ENCODE results near the gene DMRT1.

Gene DMRT1

DNA sequence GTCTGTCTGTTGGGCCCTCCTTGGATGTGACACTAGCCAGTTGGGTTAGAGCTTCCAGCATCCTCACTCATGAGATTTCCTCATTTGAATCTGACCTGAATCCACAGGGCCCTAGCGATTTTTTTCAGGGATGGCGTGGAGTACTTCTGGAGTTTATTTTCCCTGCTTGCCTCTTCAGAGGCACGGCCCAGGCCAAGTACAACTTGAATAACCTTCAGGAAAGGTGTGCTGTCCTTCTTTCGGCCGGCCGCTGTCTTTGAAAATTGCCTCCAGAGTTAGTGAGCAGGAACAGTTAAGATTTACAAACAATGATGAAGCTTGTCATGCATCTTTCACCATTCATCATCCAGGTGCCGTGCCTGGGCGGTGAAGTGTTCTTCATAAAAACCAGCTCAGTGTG is 85.5 kb downstream of the DMRT1 start:
- no peak for DNase-seq

GRCh38 chr9:928363-929042 is 87.0 kb downstream of the DMRT1 start:
- DNase-seq = peak; percentile 14

- DNase-seq = no peak
These were observed 88.2 kb downstream of the DMRT1 start for GRCh38 chr9:929719-930118.

DNA sequence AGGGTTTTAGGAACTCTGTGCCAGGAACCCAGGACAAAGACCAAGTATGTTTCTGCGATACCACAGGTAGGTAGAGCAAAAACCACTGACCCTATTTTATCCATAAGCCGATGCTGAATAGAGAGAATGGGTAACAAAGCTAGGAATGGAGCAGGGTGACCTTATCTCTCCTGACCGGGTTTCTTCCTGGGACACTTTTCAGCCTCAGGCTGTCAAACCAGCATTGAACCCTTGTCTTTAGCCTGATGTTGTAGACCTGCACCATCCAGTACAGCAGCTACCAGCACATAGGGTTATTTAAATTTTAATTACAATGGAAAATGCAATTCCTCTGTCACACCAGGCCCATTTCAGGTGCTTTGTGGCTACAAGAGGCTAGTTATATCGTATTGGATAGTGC is 91.9 kb downstream of the DMRT1 start:
- DNase-seq = no peak

DNA sequence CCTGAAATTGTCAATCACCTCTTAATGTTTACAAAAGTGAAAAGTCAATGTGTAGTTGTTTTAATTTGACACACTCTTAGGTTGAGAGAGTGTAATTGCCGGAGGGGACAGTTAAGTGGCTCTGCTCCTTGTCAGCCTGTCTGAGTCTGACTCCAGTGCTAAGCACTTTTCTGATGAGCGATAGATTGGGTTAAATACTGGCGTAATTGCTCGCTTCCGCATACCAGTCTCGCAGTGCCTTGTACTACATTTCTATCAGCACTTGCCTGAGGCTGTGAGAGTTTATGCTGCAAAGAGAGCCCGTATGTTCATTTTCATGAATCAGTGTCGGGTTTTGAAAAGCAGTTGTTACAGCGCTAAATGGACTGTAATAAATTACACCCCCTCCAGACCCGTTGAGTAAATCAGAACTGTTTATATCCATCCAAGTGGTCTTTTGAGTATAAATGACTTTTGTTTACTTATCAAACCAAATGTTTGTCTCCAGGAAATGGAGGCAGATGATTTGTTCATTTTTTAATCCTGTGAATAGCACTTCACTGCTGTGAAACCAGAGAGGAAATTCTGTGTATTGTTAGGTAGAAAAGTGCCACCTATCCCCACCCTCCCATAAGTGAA is 94.0 kb downstream of the DMRT1 start:
- DNase-seq = peak; percentile 4

DNA sequence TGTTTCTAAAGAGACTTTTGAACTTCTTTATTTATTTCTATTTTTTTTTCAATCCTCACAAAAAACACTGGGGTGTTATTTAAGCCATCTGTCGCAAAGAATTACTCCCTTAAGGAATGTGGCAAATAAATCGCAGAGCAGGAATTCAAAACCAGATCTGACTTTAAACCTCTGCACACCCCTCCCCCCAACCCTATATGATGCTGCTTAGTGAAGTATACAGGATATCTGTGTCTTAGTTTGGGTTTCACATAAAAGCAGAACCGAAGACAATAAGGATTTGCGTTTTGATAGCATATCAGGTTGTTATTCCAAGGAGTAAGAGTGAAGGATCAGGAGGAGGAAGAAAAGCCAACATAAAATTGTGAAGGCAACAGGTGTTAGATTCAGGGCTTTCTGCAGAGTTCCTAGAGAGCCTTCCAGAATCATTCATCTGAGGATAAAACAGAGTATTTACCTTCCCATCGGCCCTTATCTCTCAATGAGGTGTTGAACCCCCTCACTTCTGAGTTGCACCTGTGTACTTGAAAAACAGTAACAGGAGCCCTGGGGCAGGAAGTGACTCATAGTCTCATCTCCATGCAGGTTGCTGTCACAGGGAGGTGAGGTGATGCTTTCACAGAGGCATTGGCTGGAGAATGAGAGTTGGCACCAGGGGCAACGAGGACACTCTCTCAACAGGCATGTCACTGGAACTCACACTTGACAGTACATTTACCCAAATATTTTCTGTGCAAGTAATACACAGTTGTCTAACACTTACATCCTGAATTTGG is 101.5 kb downstream of the DMRT1 start:
- DNase-seq = no peak

DNA sequence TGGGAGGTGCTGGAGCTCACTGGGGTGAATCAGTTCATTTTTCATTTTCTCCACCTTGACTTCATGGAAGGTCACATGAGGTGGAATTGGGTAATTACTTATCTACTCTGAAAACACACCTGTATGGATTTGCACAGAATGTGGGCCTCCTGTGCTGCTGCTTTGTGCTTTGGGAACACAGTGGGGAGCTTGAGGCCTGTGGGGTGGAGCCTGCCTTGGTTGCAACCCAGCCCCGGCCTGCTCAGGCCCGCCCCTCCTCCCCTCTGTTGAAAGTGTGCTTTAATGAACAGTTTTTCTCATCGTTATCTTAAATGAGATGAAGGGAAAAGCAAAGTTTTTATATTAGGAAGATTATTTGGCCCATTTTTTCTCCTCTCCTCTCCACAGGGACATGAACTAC is 106.5 kb downstream of the DMRT1 start:
- no peak for DNase-seq

GRCh38 chr9:948497-948896 is 107.0 kb downstream of the DMRT1 start:
- DNase-seq = no peak

DNA sequence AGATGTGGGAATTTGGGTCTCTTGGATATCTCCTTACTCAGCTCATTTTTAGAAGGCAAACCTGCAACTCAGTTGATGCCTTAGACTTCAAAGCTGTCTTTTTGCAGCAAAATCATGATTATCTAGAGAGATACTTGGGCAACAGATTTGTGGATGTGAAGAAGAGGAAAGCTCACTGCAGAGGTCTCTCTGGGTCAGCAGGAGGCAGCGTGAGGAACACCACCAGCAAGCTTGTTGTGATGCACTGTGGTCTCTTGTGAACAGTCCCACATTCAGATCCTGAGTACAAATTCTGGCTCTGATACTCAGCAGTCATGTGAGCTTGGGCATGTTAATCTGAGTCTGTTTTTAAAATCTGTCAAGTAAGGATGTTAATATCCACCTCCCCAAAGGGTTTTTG is 108.6 kb downstream of the DMRT1 start:
- DNase-seq = no peak

DNA sequence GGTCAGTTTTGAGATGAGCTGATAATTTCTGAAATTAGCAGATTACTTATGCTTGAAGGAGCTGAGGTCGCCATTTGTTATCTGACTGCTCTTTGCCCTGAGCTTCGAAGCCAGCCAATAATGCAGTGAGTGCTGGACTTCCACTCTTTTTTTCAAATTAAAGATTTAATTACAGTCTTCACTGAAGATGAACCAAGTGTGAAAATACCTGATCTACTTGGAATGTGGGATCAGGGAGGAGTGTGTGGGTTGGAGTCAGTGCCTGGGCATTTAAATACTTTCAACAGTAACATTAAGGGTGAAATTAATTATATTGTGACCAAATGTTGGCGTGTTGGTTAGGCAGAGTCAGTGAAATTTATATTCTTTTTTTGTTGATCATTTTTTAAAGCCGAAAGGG is 111.0 kb downstream of the DMRT1 start:
- DNase-seq = no peak

DNA sequence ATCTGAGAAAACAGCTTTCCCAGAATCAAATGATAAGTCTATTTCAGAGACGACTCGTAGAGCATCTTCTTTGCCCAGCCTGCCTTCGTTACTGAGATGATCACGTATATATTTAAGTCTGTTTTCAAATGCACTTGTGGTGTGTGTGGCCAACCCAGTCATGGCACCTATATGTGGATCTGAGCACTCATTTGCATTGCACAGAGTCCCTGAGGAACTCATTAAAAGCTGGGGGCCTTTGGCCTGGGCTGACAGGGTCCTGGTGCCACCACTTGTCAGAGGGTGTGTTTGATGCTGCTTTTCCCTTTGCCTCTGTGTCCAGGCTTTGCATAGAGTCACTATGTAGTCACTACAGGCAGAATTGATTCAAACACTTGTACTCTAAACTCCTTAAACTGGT is 117.6 kb downstream of the DMRT1 start:
- DNase-seq = no peak

- no peak for DNase-seq
These were observed 118.4 kb downstream of the DMRT1 start for GRCh38 chr9:959914-960313.

GRCh38 chr9:962023-962422 is 120.5 kb downstream of the DMRT1 start:
- no peak for DNase-seq

DNA sequence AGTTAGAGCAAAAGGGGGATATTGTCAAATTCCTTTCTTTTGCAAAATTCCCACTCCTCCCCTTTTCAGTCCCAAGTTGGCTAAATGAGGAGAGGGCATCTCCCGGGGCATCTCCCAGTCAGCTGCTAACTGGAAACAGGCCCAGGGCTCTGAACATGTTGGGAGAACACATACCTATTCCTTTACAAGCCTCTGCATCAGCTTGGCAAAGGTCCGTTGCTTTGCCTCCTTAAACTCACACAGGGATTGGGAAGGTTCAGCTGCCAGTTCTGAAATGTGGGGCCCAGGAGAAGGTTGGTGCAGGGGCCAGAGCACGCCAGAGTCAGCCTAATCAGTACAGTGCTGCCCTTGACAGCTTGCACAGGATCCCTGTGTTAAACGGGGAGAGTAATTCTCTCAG is 124.0 kb downstream of the DMRT1 start:
- no peak for DNase-seq

DNA sequence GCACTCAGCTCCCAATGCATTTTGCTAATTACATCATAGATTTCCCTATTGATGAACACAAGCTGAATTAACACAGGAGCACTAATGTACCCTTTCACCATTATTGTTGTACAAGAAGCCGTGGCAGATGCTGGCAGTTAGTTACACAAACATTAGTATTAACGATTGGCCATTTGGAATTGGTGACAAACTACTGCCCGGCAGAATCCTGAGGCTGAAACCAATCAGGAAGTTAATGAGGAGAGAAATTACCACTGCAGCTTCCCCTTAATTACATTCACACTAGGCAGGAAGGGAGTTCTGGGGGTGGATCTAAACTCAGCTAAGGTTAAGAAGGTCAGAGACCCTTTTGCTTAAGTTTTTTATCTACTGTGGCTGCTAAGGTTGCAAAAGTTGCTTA is 125.4 kb downstream of the DMRT1 start:
- DNase-seq = no peak

DNA sequence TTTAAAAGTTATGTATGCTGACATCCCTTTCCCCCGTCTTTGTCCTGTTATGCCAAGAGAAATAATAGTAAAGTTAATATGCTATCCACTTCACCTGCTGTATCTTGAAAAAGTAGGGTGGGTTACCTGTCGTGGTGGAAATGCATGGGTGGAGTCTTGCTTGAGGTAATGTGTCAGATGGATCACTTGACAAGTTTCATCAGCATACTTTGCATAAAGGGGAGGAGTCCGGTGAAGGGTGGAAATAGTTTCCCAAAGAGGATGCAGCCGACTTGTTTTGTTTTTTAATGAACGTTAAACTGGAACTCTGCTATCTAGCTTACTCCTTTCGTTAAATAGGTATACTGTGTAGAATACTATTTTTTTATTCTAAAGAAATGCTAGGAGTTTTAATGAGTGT is 125.9 kb downstream of the DMRT1 start:
- peak; percentile 39 for DNase-seq

- DNase-seq = peak; percentile 44
These were observed 126.6 kb downstream of the DMRT1 start for GRCh38 chr9:967903-968641.

GRCh38 chr9:969310-970150 is 128.0 kb downstream of the DMRT1 start:
- no peak for DNase-seq

- no peak for DNase-seq
These were observed 128.9 kb downstream of the DMRT1 start for GRCh38 chr9:970151-970996.

DNA sequence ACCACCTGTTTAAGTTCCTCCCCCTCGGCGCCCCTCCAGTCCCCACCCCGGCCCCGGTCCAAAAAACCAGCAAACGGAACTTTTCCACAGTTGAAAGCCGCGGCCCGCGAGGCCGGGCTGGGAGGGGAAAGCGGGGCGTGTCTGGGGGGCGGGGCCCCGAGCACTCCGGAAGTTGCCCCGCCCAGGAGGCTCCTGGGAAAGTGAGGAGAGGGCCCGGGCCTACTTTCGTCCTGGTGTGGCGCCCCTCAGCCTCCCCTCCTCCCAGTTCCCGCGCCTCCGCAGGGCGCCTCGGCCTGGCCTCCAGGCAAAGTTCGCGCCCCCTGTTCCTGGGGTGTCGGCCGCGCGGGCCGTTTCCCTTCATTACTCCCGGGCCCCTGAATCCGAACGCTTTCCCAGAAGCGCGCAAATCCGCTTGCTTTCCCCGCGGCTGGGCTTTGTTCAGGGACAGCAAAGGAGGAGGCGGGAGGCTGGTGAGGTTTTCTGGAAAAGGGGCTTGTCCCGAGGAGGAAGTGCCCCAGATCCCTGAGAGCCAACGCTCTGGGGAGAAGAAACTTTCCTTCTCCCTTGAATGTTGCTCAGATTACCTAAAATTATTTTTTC is 130.5 kb downstream of the DMRT1 start:
- DNase-seq = no peak

All from NCI-H2171 treated with DMSO at 0.1 percent for 48 hours (cell line).